IPS-15b (cell line): Measurements from ENCODE around the gene CD46.

Source experiments
- H3K27me3 ChIP-seq: one replicate; pipeline ENCODE4 v1.6.1; 2013; ENCODE audit warnings: low read length; ENCODE audit not compliant: control insufficient read depth, insufficient read depth
- H3K36me3 ChIP-seq: one replicate; pipeline ENCODE4 v1.6.1; 2013; ENCODE audit warnings: low read length; ENCODE audit not compliant: control insufficient read depth, insufficient read depth
- H3K4me1 ChIP-seq: one replicate; pipeline ENCODE4 v1.6.1; 2013; ENCODE audit warnings: mild to moderate bottlenecking, low read length; ENCODE audit not compliant: control insufficient read depth, insufficient read depth
- H3K4me3 ChIP-seq: one replicate; pipeline ENCODE4 v1.5.1; 2013; ENCODE audit warnings: low read depth, low read length
- H3K9ac ChIP-seq: one replicate; pipeline ENCODE4 v1.6.1; 2013; ENCODE audit warnings: low read depth, mild to moderate bottlenecking, low read length
- H3K9me3 ChIP-seq: one replicate; pipeline ENCODE4 v1.6.1; 2013; ENCODE audit warnings: mild to moderate bottlenecking, low read length; ENCODE audit not compliant: control insufficient read depth, insufficient read depth

The CD46 gene

DNA sequence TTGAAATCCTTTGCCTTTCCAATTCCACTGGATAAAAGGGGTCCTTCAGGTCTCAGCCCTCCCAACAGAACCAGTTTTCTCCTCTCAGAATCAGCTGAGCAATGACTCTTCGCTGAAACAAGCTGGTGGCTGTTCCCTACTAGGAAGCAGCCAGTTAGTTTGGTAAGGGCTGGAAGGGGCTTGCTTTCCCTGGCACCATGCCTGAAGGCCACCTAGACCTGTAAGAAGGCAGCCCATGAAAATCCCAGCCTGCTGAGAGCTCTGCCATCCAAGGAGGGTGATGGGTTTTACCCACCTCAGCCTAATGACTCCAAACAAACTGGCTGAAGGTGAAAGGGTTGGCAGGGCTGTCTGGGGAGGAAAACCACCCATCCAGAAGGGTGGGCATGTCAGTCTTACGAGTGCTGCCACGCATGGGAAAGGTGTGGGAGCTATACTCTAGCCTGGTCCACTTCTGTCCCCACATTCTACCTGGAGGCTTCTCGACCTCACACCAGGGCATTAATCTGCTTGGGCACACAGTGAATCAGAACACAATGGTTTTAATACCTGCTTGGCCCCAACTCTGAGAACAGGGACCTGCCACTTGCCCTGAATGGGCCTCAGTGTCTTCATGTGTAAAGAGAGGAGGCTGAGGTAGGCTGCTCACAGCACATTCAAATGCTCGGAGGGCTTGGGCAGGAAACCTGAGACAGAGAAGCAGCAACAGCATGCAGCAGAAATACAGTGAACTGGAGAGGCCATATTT is 53.0 kb downstream of the CD46 start:
- H3K36me3 ChIP-seq, result no peaks in the 10 kb centered on the region
- H3K9ac ChIP-seq, result no peak overlapping the region
- no peaks in the 10 kb centered on the region for H3K9me3 ChIP-seq
- H3K4me1 ChIP-seq, result peaks cover 4% of the 10 kb centered on the region
- no peaks in the 10 kb centered on the region for H3K27me3 ChIP-seq
- no peak overlapping the region for H3K4me3 ChIP-seq

DNA sequence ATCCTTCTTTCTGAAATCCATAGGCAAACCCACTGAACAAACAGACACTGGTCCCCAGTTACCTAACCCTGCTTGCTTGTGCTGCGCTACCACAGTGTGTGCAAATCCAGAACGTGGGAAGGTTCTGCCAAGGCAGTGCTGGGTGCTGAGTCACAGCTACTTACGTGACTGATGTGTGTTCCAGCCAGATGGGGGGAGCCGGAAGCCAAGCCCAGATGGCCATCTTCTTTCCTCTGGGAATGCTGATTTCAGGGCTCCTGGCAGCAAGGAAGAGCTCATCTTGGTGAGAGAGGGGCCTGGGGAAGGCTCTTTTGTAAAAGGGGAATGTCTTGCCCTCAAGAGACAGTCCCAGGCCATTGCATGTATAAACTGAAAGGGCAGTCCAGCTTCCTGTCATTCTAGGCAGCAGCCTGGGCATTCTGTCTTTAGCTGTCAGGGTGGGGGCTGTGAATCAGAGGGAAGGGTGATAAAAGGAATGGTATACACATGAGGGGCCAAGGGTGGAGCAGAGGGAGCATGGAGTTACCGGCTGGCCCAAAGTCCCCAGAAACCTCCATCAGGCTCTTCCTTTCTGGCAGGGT is 54.1 kb downstream of the CD46 start:
- no peaks in the 10 kb centered on the region for H3K36me3 ChIP-seq
- no peak overlapping the region for H3K4me3 ChIP-seq
- H3K9ac ChIP-seq, result no peak overlapping the region

GRCh38 chr1:207806531-207807325 is 54.9 kb downstream of the CD46 start:
- H3K27me3 ChIP-seq, result no peaks in the 10 kb centered on the region
- H3K4me1 ChIP-seq, result peaks cover 4% of the 10 kb centered on the region
- H3K9ac ChIP-seq, result no peak overlapping the region
- H3K36me3 ChIP-seq, result no peaks in the 10 kb centered on the region
- no peaks in the 10 kb centered on the region for H3K9me3 ChIP-seq
- no peak overlapping the region for H3K4me3 ChIP-seq

More for the DNA sequence above, 54.1 kb downstream of the CD46 start:
- H3K9me3 ChIP-seq, result no peaks in the 10 kb centered on the region
- peaks cover 4% of the 10 kb centered on the region for H3K4me1 ChIP-seq
- no peaks in the 10 kb centered on the region for H3K27me3 ChIP-seq

DNA sequence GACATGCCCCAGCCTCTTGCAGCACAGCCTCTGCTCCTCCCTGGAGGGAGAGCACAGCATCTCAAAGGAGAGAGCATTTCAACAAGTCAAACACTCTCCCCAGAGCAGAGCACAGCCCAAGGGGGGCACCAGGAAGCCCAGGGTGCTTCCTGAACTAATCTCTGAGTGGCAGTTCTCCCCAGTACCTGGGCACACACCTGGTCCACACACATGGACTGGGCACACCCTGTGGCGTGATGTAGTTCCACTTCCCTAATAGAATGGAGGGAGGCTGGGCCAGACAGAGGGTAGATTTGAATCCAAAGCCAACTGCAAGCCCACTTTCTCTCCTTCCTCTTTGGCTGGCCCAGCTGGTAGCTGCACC is 55.5 kb downstream of the CD46 start:
- Histone ChIP-seq H3K9ac (no peak overlapping the region), H3K27me3 (no peaks in the 10 kb centered on the region), H3K4me3 (no peak overlapping the region), H3K4me1 (peaks cover 4% of the 10 kb centered on the region), H3K36me3 (no peaks in the 10 kb centered on the region), H3K9me3 (no peaks in the 10 kb centered on the region)

GRCh38 chr1:207807690-207808321 is 56.0 kb downstream of the CD46 start:
- Histone ChIP-seq H3K9ac (no peak overlapping the region), H3K27me3 (no peaks in the 10 kb centered on the region), H3K36me3 (no peaks in the 10 kb centered on the region), H3K4me1 (peaks cover 4% of the 10 kb centered on the region), H3K4me3 (no peak overlapping the region), H3K9me3 (no peaks in the 10 kb centered on the region)

DNA sequence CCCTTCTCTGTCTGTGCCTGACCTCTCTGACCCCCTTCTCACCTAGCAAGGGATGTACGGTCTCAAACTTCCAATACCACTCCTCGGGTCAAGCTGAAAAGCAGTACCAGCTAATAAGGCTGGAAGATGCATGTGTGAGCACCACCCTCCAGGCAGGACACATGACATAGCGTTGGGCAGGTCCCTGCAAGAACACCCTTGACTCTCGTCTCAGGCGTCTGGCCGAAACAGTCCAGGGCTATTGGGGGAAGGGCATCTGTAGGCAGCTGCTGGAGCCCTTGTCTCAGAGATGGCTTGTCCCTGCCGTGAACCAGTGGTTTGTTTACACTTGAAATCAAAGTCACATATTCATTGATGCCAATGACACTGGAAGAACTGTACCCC is 56.5 kb downstream of the CD46 start:
- Histone ChIP-seq H3K9me3 (no peaks in the 10 kb centered on the region), H3K36me3 (no peaks in the 10 kb centered on the region), H3K9ac (no peak overlapping the region), H3K4me1 (peaks cover 6% of the 10 kb centered on the region), H3K4me3 (no peak overlapping the region), H3K27me3 (no peaks in the 10 kb centered on the region)

DNA sequence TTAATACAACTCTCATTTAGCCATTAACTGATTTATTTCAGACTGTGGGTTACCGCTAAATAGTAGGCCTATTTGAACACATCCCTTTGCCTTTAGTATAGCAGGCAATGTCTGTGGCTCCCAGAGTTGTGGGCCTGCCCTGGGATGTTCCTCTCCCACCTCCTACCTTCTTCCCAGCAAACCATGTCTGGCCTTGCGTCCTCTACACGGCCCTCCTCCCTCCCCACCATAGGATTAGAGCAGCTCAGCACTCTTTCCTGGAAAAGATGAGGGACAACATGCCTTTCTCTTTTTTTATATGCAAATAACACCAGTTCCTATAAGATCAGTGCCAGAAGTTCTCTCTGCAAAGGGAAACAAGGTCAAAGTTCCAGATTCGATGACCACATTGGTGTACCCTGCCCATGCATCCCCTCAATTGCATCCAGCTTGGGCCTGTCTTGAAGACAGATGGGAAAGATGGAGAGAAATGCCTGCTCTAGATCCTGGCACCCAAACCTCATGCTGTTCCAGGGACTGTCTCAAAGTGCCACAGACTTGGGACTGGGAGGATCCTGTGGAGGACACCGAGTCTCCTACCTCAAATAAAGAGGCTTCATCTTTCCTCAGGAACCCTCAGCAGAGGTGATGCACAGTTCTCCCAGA is 57.2 kb downstream of the CD46 start:
- H3K27me3 ChIP-seq, result no peaks in the 10 kb centered on the region
- H3K9ac ChIP-seq, result no peak overlapping the region
- H3K36me3 ChIP-seq, result no peaks in the 10 kb centered on the region
- no peaks in the 10 kb centered on the region for H3K9me3 ChIP-seq
- H3K4me3 ChIP-seq, result no peak overlapping the region
- peaks cover 6% of the 10 kb centered on the region for H3K4me1 ChIP-seq

GRCh38 chr1:207810173-207810572 is 58.3 kb downstream of the CD46 start:
- Histone ChIP-seq H3K9ac (no peak overlapping the region), H3K4me3 (no peak overlapping the region), H3K4me1 (peaks cover 6% of the 10 kb centered on the region), H3K36me3 (no peaks in the 10 kb centered on the region), H3K27me3 (no peaks in the 10 kb centered on the region), H3K9me3 (no peaks in the 10 kb centered on the region)

DNA sequence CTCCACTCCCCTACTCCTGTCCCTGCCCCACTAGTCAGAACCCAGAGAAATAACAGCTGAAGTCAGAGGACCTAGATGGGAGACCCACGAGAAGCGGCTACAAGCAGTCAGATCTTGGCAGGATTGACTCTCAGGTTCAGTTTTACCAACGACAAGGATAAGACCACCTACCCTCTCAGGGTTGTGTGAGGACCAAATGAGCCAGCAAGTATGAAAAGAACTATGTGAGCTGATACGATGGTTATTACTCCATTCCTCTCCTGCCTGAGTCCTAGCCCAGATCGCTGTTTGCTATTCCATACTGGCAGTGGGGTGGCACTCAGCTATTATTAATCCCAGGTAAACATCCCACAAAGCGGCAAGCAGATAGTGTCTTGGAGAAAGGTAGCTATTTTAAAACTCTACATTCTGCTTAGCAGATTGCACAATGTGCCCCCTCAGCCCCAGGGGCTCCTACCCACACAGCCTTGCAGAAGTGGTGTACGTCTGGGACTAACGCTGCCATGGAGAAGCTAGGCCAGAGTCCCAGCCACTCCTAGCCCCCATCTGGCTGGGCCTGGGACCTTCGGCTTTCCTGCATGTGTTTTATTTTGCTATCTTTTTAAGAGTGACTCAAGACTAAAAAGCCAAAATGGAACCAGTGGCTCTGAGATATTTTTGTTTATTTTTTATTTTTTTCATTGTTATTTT is 58.9 kb downstream of the CD46 start:
- H3K27me3 ChIP-seq, result no peaks in the 10 kb centered on the region
- no peak overlapping the region for H3K4me3 ChIP-seq
- H3K4me1 ChIP-seq, result peaks cover 6% of the 10 kb centered on the region
- H3K36me3 ChIP-seq, result no peaks in the 10 kb centered on the region
- no peak overlapping the region for H3K9ac ChIP-seq
- no peaks in the 10 kb centered on the region for H3K9me3 ChIP-seq

- no peaks in the 10 kb centered on the region for H3K36me3 ChIP-seq
- H3K4me3 ChIP-seq, result no peak overlapping the region
- no peaks in the 10 kb centered on the region for H3K27me3 ChIP-seq
- peaks cover 6% of the 10 kb centered on the region for H3K4me1 ChIP-seq
- no peak overlapping the region for H3K9ac ChIP-seq
- H3K9me3 ChIP-seq, result no peaks in the 10 kb centered on the region
These were observed 59.5 kb downstream of the CD46 start for GRCh38 chr1:207811319-207811718.
